ENCODE data around the gene EXOC4.

The EXOC4 gene

DNA sequence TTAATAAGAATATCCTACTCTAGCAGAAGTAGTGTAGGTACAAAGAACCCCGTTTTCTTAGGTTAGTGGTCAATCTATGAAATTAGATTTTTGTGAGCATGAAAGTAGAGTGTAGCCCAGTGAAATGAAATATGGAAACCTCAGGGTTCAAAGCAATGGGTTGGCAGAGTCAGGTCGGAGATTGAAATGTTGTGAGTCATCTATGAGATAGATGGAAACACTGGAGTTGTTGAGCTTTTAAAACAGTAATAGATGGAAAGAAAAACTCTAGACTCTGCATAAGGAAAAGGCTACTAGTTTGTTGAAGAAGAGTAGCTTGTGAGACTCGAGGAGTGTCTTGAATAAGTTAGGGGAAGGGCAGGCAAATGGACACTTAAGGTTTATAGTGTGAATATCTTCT, 251.9 kb downstream of the EXOC4 start:
- no peak for DNase-seq

DNA sequence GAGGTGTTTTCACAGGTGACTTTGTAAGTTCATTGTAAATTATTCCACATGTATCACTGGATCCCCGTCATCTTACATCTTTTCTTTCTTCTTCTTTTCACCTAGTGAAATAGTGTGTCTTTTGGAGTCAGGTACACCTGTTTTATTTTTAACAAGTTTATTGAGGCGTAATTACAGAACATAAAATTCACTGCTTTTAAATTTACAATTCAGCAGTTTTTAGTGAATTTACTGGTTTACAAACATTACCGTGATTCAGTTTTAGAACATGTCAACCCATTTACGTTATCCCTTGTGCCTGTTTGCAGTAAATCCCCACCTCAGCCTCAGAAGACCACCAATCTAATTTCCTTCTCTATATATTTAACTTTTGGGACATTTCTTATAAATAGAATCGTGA, 256.9 kb downstream of the EXOC4 start:
- no peak for DNase-seq

GRCh38 chr7:133510326-133511055, 257.6 kb downstream of the EXOC4 start:
- DNase-seq = no peak

- no peak for DNase-seq
Measured at GRCh38 chr7:133511252-133511651, 258.4 kb downstream of the EXOC4 start.

- DNase-seq = no peak
Measured at GRCh38 chr7:133511708-133512107, 258.8 kb downstream of the EXOC4 start.

GRCh38 chr7:133512560-133512959, 259.7 kb downstream of the EXOC4 start:
- DNase-seq = no peak

- DNase-seq = no peak
Measured at GRCh38 chr7:133513608-133514007, 260.7 kb downstream of the EXOC4 start.

DNA sequence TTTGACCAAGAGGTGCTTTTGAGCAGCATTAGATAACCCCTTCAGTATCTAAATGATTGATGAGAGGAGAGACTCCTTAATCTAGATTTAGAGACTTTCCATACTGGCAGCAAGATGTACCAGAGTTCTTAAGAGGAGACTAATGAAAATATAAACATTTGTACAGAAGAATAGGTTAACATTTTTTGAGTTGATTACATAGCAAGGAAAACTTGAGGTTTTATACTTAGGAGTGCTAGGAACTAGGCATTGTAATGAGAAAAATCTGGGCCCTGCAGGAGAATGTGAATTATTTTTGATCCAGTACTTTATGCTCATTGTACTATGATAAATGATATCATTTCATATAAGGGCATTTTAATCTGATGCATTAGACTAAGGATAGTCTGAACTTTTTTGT, 261.7 kb downstream of the EXOC4 start:
- DNase-seq = no peak

DNA sequence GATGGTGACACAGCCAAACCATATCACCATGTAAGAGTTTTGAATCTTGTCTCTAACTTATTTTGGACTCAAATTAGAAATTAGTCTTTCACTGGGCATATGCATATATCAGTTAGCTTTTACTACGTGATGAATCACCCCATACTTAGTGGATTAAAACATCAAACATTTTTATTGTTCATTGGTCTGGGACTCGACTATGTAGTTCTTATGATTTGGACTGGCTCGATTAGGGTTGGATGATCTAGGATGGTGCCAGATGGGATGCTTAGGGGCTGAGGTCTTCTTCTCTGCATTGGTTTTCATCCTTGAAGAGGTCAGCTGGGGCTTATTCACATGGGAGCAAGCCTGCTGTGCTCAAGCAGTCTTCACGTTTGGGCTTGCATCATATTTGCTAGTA, 264.9 kb downstream of the EXOC4 start:
- DNase-seq = no peak

- no peak for DNase-seq
Measured at GRCh38 chr7:133518718-133519117, 265.8 kb downstream of the EXOC4 start.

GRCh38 chr7:133520248-133520647, 267.4 kb downstream of the EXOC4 start:
- no peak for DNase-seq

DNA sequence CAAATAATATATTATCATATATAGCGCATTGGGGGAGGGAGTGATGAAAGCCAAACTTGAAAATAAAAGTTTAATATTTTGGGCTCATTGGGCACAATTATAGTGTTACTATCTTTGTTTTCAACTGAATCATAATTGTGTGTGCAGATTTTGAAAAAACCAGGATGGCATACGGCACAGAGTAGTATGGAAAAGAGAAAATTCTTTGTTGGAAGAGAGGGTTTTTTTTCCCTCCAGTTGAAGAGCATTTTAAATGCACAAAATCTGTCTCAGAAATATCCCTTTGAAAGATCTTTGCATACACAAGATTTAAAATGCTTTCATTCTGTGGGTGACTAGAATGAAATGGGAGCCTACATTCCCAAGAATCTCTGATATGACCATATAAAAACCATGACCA, 269.6 kb downstream of the EXOC4 start:
- no peak for DNase-seq

GRCh38 chr7:133528796-133529195, 275.9 kb downstream of the EXOC4 start:
- no peak for DNase-seq

- DNase-seq = no peak
Measured at GRCh38 chr7:133529861-133530260, 277.0 kb downstream of the EXOC4 start.

GRCh38 chr7:133530682-133531081, 277.8 kb downstream of the EXOC4 start:
- DNase-seq = no peak

GRCh38 chr7:133534816-133535215, 281.9 kb downstream of the EXOC4 start:
- DNase-seq = no peak

DNA sequence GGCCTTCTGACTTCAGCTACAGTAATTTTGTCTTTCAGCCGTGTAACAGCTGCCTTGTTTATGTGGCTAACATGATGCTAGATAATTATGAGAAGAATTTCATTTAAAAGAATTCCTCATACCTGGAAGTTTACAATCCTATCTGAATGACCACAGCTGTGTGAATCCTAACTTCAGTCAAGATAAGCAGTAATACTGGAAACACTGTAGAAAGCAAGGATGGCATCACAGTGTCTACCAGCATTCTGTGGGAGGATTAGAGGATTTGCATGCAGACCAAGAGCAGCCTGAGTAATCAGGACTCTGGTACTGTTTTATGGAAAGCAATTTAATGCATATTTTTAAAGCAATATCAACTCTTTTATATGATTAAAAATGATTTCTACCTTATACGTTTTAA, 282.4 kb downstream of the EXOC4 start:
- DNase-seq = no peak

- no peak for DNase-seq
Measured at GRCh38 chr7:133536450-133536849, 283.6 kb downstream of the EXOC4 start.

DNA sequence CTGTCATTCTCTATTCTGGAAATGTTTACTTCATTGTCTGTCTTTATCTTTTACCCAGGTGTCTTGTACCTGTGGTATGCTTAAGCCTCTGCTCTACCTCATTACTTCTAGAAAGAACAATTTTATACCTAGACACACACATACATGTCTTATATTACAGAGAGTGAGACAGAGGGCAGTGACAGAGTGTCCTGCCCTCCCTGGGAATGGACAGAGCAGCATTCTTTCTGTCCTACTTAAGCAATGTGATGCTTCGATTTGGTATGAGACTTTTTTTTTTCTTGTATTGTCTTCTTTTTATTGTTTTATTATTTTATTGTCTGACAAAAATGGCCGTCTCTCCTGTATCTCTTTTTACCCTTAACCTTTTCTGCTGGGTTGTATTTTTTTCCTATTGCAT, 286.1 kb downstream of the EXOC4 start:
- DNase-seq = no peak

- DNase-seq = no peak
Measured at GRCh38 chr7:133540096-133540860, 287.4 kb downstream of the EXOC4 start.

GRCh38 chr7:133542209-133542780, 289.4 kb downstream of the EXOC4 start:
- no peak for DNase-seq

DNA sequence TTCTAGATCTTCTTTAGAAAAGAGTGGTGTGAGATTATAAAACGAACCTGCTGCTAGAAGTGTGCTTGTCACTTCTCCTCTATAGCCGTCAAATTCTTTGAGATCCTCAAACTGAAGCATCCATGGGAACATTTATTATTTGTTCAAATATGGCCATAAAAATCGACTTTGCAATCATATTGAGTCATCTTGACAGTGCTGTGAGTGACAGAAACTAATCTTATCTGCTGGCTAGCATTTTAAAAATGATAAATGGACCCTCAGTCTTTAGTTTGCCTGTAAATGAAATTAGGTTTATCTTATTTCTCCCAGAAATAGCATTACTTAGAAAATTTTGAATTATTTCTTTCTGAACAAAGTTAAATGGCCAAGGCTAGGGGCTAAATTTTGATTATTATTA, 290.8 kb downstream of the EXOC4 start:
- DNase-seq = no peak

DNA sequence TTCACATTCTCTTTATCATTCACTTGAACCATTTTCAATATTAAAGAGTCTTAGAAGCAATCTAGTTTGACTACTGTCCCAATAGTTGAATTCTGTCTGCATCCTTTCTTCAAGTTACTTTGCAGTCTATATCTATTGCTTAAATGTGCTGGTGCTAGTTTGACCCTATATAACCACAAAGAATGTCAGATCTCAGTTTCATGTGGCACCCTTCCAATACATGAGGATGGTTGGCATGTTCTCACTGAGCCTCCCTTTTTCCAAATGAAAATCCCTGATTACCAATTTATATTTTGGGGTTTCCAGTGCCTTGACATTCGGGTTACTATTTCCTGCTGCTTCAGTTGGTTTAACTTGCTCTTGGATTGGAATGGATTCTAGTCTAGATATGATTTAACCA, 292.7 kb downstream of the EXOC4 start:
- no peak for DNase-seq

DNA sequence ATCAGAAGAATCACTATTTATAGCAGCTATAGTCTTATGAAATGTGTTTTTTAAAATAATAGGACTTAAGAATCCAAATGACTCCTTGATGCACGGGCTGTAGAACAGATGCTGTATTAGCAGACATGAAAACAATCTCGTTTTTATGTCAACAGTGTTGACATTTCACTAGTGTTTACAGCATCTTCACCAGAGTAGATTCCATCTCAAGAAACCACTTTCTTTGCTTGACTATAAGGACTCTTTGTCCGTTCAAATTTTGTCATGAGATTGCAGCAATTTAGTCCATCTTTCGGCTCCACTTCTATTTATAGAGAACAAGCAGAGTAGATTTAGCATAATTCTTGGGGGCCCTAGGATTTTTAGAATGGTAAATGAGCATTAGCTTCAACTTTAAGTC, 295.1 kb downstream of the EXOC4 start:
- no peak for DNase-seq

Measured in activated effector memory CD4-positive, alpha-beta T cell treated with anti-CD3 and anti-CD28 coated beads, Interleukin-2, amount 50 U/mL, for 16 hours (primary cell).